Smooth muscle cell (in vitro differentiated cells): ENCODE data around the gene ANKS1B. TPM values are rescaled to one million over a fixed set of nuclear protein-coding genes. Genes with fewer than 3 reads are reported as not detected.

Experiments used
- DNase-seq: peaks from one replicate; lab custom pipeline; 2025; ENCODE audit not compliant: unreplicated experiment; lab: John Stamatoyannopoulos, UW
- H2AFZ ChIP-seq: fragments of 200-600 bp; sonication (generic); 2 replicates; pipeline ENCODE4 v1.6.0; 2016; ENCODE audit warnings: antibody characterized with exemption, low read depth, mild to moderate bottlenecking
- H3F3A ChIP-seq: fragments of 200-600 bp; sonication (generic); 2 replicates; pipeline ENCODE4 v1.6.0; 2017; ENCODE audit warnings: antibody characterized with exemption, low read depth
- H3K27ac ChIP-seq: fragments of 200-600 bp; sonication (generic); 2 replicates; pipeline ENCODE4 v1.5.1; 2016; ENCODE audit warnings: low read depth, mild to moderate bottlenecking
- H3K27me3 ChIP-seq: fragments of 200-600 bp; sonication (generic); 2 replicates; pipeline ENCODE4 v1.6.1; 2016; ENCODE audit warnings: low read depth, mild to moderate bottlenecking
- H3K36me3 ChIP-seq: fragments of 200-600 bp; sonication (generic); 2 replicates; pipeline ENCODE4 v1.5.1; 2016; ENCODE audit warnings: low read depth
- H3K4me1 ChIP-seq: fragments of 200-600 bp; sonication (generic); 2 replicates; pipeline ENCODE4 v1.5.1; 2016; ENCODE audit warnings: low read depth
- H3K4me2 ChIP-seq: fragments of 200-600 bp; sonication (generic); 2 replicates; pipeline ENCODE4 v1.6.0; 2016; ENCODE audit warnings: mild to moderate bottlenecking
- H3K4me3 ChIP-seq: fragments of 200-600 bp; sonication (generic); 2 replicates; pipeline ENCODE4 v1.5.1; 2016; ENCODE audit warnings: mild to moderate bottlenecking
- H3K79me2 ChIP-seq: fragments of 200-600 bp; sonication (generic); 2 replicates; pipeline ENCODE4 v1.6.0; 2016; ENCODE audit warnings: low read depth, mild to moderate bottlenecking
- H3K9ac ChIP-seq: fragments of 200-600 bp; sonication (generic); 2 replicates; pipeline ENCODE4 v1.6.0; 2016; ENCODE audit warnings: low read depth
- H3K9me3 ChIP-seq: fragments of 200-600 bp; sonication (generic); replicated peaks from 2 replicates; pipeline ENCODE4 v1.5.1; 2016; ENCODE audit warnings: low read depth
- H4K20me1 ChIP-seq: fragments of 200-600 bp; sonication (generic); 2 replicates; pipeline ENCODE4 v1.6.0; 2016; ENCODE audit warnings: low read depth
- WGBS: methylation state at CpG from one replicate; pipeline ENCODE4 v1.1.7; 2016; ENCODE audit warnings: low lambda C conversion rate; 5-methylcytosine and 5-hydroxymethylcytosine counted together
- polyA plus RNA-seq: library from polyadenylated mRNA; unstranded; fragments of >200 nt; fragmentation: Nextera tagmentation; extraction: Ambion mirVana; gene quantifications from 2 replicates; pipeline ENCODE4 v1.2.1, GENCODE V29; 2016
- total RNA-seq: library from RNA; depleted of rRNA; stranded (reverse); fragments of >200 nt; gene quantifications from 2 replicates; pipeline ENCODE4 v1.2.3, GENCODE V29; 2014
- TF ChIP-seq, protein P1 (sequence below): fragments of 200-600 bp; sonication (generic); IDR thresholded peaks from 2 replicates; pipeline ENCODE4 v1.5.1; 2017; ENCODE audit warnings: borderline replicate concordance, mild to moderate bottlenecking, antibody characterized with exemption; ENCODE audit not compliant: insufficient read depth, poor library complexity, severe bottlenecking

ANKS1B gene
- total and polyA plus RNA-seq, 2 experiments from 2014 or later: 0.47 to 7.3 TPM

DNA sequence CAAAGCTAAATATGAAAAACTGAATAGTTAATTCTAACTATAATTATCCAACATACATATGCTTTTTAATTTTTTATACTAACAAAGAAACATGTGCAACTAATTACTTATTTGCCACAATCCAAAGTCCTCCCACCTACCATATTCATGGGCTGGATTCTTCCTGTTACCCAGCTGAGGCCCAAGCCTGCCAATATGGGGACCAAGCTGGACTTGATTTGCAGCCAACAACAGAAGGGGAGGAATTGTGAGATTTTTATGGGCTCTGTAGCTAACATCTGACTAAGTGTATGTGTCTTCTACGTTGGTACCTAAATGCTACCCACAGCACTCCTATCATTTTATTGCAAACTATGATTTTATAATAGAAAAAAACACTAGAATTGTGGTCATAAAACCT is 13.1 kb upstream of the ANKS1B start:
- H2AFZ ChIP-seq: no peak overlapping the region
- H3K4me1 ChIP-seq: no peaks in the 10 kb centered on the region
- no peak overlapping the region for H3K4me3 ChIP-seq
- whole genome bisulfite sequencing: 93% methylated on average over 1 of the region's 1 CpG
- no peaks in the 10 kb centered on the region for H3K9me3 ChIP-seq
- H3K27me3 ChIP-seq: no peaks in the 10 kb centered on the region
- no peak for DNase-seq
- no peaks in the 10 kb centered on the region for H3F3A ChIP-seq
- no peaks in the 10 kb centered on the region for H3K79me2 ChIP-seq
- no peaks in the 10 kb centered on the region for H4K20me1 ChIP-seq
- H3K36me3 ChIP-seq: no peaks in the 10 kb centered on the region
- no peak overlapping the region for H3K4me2 ChIP-seq
- H3K27ac ChIP-seq: no peak overlapping the region
- TF ChIP-seq, protein P1, sequence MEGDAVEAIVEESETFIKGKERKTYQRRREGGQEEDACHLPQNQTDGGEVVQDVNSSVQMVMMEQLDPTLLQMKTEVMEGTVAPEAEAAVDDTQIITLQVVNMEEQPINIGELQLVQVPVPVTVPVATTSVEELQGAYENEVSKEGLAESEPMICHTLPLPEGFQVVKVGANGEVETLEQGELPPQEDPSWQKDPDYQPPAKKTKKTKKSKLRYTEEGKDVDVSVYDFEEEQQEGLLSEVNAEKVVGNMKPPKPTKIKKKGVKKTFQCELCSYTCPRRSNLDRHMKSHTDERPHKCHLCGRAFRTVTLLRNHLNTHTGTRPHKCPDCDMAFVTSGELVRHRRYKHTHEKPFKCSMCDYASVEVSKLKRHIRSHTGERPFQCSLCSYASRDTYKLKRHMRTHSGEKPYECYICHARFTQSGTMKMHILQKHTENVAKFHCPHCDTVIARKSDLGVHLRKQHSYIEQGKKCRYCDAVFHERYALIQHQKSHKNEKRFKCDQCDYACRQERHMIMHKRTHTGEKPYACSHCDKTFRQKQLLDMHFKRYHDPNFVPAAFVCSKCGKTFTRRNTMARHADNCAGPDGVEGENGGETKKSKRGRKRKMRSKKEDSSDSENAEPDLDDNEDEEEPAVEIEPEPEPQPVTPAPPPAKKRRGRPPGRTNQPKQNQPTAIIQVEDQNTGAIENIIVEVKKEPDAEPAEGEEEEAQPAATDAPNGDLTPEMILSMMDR: no peak
- H3K9ac ChIP-seq: no peak overlapping the region

DNA sequence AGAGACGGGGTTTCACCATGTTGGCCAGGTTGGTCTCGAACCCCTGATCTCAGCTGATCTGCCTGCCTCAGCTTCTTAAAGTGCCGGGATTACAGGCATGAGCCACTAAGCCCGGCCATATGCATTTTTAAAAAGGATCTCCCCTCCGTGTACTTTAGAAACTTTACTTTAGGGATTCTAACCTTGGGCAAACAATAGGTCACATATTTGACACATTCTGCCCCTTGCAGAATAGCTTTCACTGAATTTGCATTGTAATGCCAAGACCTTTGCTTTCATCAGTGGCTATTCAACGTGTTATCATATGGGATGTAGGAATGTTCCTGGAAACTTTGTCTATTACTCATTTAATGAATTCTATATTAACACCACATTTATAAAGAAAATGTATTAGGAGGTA is 11.4 kb upstream of the ANKS1B start:
- H4K20me1 ChIP-seq: no peaks in the 10 kb centered on the region
- H3K4me3 ChIP-seq: no peak overlapping the region
- no peak overlapping the region for H3K9ac ChIP-seq
- H3F3A ChIP-seq: no peaks in the 10 kb centered on the region
- H3K4me2 ChIP-seq: no peak overlapping the region
- 79% methylated on average over 6 of the region's 6 CpGs for WGBS
- H3K27me3 ChIP-seq: no peaks in the 10 kb centered on the region
- H3K27ac ChIP-seq: no peak overlapping the region
- H3K36me3 ChIP-seq: no peaks in the 10 kb centered on the region
- no peaks in the 10 kb centered on the region for H3K4me1 ChIP-seq
- H3K9me3 ChIP-seq: no peaks in the 10 kb centered on the region
- DNase-seq: no peak
- TF ChIP-seq, protein P1: no peak
- no peaks in the 10 kb centered on the region for H3K79me2 ChIP-seq
- no peak overlapping the region for H2AFZ ChIP-seq

DNA sequence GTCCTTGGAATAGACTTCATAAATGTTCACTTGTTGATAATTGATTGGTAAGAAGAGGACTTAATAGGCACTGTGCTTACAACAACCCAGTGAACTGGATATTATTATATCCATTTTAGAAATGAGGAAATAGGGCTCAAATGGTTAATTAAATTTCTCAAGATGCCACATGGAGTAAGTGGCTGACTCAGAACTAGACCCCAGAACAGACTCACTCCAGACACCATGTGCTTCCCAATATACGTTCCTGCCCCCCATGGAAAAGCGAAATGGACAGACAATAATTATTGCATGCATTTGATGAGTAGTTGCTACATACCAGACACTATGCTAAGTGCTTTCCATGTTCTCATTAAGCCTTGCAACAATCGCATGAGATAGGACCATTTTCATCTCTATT is 895 bp upstream of the ANKS1B start:
- Histone ChIP-seq H3K4me1 (peaks cover 8% of the 10 kb centered on the region), H3K36me3 (no peaks in the 10 kb centered on the region), H3K9ac (no peak overlapping the region), H3F3A (peaks cover 3% of the 10 kb centered on the region), H3K4me3 (peak overlapping the region; percentile 73), H2AFZ (no peak overlapping the region), H3K27ac (no peak overlapping the region), H3K79me2 (no peaks in the 10 kb centered on the region), H3K27me3 (peaks cover 41% of the 10 kb centered on the region), H4K20me1 (no peaks in the 10 kb centered on the region), H3K4me2 (peak overlapping the region; percentile 98), H3K9me3 (no peaks in the 10 kb centered on the region)
- DNase-seq: no peak
- TF ChIP-seq, protein P1: no peak
- 62% methylated on average over 3 of the region's 3 CpGs for WGBS

DNA sequence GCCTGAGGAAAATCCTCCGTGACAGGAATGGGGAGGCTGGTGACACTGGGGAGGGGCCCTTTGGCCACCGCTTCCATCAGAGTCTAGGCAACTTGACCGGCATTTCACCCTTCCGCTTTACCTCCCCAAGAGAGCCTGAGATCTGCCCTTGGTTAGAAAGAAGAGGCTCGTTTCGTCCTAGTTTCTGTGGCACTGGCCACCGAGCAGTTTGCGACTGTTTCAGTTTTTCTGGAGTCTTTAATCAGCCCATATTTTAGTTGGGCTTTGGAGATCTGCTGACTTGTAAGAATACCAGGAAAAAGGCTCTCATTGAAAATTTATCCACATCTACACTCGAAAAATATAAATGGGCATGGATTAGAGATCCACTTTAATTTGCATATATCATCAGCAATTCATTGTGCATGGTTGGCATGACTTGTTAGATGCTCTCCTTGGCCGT is 414 bp upstream of the ANKS1B start:
- 10% methylated on average over 10 of the region's 10 CpGs for WGBS
- Histone ChIP-seq H3K9me3 (no peaks in the 10 kb centered on the region), H4K20me1 (no peaks in the 10 kb centered on the region), H3F3A (peaks cover 3% of the 10 kb centered on the region), H3K9ac (no peak overlapping the region), H3K79me2 (no peaks in the 10 kb centered on the region), H3K4me3 (peak overlapping the region; percentile 73), H3K27me3 (peaks cover 45% of the 10 kb centered on the region), H3K4me2 (peak overlapping the region; percentile 98), H3K36me3 (no peaks in the 10 kb centered on the region), H2AFZ (peak overlapping the region; percentile 90), H3K4me1 (peaks cover 8% of the 10 kb centered on the region), H3K27ac (no peak overlapping the region)
- TF ChIP-seq, protein P1: no peak
- DNase-seq: no peak
